ENCODE data around the gene FLOT1.
"Not testable (repeated sequence)": the region's sequence is repeated elsewhere in the genome, so short reads cannot be mapped to it uniquely, and the experiment has no call there.

FLOT1 gene

DNA sequence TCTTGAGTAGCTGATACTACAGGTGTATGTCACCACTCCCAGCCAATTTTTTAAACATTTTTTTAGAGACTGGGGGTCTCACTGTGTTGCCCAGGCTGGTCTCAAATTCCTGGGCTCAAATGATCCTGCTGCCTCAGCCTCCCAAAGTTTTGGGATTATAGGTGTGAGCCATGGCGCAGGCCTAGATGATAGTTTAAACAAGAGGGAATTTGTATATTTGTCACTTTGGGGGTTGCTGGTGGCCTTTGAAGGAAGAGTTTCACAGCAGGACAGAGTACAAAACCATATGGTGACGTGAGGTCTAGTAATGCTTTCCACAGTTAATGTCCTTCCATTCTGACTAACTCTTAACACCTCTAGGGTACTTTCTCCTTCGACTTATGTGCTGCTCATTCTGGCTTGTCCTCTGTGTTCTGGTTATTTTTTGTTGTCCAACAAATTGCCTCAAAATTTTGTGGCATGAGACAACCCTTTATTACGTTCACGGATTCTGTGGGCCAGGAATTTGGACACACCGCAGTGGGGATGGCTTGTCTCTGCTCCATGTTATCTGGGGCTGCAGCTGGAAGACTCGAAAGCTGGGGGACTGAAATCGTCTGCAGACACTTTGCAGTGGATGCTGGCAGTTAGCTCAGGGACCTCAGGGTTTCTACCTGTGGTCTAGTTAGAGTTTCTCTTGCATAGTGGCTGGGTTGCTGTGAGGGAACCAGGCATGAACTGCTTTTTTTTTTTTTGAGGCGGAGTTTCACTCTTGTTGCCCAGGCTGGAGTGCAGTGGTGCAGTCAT, 24.9 kb upstream of the FLOT1 start:
- in situ Hi-C loops (cut with MboI; ENCODE audit: low sequenced_read_pairs), result no loop called here

DNA sequence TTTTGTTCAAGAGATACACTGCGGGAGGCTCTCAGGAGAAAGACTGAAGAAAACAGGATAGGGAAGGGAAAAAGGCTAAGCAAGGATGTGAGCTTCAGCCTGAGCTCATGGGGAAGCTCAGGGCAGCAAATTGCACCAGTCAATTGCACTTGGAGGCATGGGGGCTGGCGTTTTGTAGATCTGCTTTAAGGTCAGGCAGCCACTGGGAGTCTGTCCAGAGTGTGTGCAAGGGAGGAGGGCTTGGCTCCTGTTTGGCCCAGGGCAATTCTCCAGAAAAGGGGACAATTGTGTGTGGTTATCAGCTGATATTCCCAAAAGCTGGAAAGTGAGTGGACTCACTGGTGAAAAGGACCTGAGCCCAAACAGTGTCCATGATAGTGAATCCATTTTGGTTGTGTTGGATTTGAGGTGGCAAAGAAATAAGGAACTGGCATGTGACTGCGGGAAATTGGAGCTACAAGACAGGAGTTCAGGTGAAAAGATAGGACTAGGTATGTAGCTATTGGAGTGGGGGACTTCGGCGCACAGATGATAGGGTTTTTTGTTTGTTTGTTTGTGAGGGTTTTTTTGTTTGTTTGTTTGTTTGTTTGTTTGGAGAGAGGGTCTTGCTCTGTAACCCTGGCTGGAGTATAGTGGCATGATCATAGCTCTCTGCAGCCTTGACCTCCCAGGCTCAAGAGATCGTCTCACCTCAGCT, 24.1 kb upstream of the FLOT1 start:
- in situ Hi-C loops (cut with MboI; ENCODE audit: low sequenced_read_pairs), result no loop called here

DNA sequence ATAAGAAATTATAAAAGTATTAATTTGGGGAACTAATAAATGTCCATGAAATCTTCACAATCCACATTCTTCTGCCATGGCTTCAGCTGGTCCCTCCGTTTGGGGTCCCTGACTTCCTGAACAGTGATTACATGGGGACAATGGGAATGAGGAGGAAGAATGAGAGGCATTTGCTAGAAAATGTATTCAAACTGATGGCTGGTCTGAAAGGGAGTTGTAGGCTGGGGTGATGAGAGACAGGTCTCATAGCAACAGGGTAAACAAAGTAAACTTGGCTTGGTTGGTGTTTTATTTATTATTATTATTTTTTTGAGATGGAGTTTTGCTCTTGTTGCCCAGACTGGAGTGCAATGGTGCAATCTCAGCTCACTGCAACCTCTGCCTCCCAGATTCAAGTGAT, 23.0 kb upstream of the FLOT1 start:
- in situ Hi-C loops (cut with MboI; ENCODE audit: low sequenced_read_pairs), result not testable (repeated sequence)

DNA sequence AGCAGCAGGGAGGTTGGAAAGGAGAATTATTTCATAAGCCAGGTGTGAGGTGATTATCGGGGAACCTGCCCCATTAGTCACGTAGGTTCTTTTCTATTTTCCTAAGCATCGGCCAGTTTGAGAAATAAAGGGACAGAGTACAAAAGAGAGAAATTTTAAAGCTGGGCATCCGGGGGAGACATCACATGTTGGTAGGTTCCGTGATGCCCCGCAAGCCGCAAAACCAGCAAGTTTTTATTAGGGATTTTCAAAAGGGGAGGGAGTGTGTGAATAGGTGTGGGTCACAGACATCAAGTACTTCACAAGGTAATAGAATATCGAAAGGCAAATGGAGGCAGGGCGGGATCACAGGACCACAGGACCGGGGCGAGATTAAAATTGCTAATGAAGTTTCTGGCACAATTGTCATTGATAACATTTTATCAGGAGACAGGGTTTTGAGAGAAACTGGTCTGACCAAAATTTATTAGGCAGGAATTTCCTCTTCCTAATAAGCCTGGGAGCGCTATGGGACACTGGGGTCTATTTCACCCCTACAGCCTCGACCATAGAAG, 22.1 kb upstream of the FLOT1 start:
- in situ Hi-C loops (cut with MboI; ENCODE audit: low sequenced_read_pairs), result not testable (repeated sequence)

DNA sequence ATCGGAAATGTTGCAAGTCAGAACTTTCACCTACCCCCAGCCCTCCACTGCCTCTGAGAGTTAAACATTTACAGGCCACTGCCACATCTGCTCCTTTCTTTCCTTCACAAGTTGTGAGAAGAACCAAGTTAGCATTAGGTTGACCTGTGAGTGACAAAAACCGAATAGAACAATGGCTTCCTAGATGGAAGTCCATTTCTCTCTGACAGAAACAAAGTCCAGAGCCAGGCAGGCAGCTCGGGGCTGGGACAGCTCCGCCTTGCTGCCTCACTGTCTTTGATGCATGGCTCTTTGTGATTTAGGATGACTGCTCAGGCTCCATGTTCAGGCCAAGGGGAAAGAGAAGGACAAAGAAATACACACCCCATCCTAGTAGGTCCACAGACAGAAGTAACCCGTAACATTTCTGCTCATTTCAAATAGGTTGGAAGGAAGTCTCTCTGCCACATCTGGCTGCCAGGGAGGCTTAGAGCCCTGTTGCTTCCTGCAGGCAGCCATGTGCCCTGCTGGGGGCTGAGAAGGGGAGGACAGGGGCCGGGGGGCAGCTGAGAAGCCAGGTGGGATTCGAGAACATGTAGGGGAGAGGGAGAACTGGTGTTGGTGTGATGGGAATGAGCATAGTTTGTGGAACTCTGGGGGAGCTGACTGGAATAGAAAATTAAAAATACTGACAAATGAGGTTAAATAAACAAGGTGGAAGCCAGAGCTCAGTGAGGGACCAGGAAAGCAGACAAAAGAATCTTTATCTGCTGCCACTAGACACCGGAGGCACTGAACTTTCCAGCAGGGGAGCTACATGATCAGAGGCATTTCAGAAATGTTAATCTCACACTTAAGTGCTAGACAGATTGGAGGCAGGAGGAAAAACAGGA, 21.4 kb upstream of the FLOT1 start:
- in situ Hi-C loops (cut with MboI; ENCODE audit: low sequenced_read_pairs), result no loop called here

DNA sequence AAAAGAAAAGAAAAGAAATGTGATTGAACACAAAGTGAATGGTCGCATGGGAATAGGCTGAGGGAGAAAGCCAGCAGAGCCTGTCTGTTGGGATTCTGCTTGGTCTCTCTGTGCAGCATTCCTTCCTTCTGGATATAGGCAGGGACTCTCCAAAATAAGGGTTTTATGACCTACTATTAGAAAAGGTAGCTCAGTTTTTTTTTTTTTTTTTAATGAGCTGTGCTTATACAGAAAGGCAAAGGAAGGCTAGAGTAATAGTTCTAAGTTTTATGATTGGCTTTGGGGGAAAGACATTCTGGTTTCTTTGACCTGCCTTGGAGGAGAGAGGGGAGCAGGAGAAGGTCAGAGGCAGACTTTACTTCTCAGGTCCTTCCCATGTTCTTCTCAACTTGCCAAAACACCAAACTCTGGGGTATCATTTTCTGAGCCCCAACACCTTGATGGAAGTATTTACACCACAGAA, 20.7 kb upstream of the FLOT1 start:
- in situ Hi-C loops (cut with MboI; ENCODE audit: low sequenced_read_pairs), result no loop called here

DNA sequence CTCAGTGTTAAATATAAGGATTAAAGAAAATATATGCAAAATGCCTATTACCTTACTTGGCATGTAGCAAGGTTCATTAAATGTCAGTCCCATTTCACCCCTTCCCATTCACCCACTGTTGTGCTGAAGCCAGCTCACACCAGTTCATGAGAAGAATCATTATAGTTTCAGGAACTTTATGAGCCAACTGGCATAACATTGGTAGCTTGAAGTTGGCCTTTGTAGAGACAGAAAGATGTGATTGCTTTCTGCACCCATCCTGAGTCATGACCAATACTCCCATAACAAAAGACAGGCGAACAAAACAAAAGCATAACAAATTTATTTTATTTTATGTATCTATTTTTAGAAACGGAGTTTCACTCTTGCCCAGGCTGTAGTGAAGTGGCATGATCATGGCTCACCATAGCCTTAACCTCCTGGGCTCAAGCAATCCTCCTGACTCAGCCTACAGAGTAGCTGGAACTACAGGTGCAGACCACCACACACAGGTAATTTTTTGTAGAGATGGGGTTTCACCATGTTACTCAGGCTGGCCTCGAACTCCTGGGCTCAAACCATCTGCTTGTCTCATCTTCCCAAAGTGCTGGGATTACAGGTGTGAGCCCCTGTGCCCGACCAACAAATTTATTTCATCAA, 19.4 kb upstream of the FLOT1 start:
- in situ Hi-C loops (cut with MboI; ENCODE audit: low sequenced_read_pairs), result no loop called here

DNA sequence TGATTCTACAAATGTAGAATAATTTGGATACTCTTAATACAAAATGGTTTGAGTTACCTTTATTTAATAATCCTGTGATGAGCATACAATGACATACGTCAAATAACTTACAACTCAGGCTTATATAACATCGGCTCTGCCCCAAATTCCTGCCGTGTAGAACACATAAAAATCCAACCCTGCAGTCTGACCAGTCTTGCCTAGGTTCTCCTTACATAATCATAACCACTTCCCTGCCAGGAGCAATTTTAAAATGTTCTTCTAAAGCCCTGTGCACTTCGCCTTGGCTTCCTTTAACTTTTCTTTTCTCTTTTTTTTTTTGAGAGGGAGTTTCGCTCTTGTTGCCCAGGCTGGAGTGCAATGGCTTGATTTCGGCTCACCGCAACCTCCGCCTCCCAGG, 18.1 kb upstream of the FLOT1 start:
- in situ Hi-C loops (cut with MboI; ENCODE audit: low sequenced_read_pairs), result no loop called here

DNA sequence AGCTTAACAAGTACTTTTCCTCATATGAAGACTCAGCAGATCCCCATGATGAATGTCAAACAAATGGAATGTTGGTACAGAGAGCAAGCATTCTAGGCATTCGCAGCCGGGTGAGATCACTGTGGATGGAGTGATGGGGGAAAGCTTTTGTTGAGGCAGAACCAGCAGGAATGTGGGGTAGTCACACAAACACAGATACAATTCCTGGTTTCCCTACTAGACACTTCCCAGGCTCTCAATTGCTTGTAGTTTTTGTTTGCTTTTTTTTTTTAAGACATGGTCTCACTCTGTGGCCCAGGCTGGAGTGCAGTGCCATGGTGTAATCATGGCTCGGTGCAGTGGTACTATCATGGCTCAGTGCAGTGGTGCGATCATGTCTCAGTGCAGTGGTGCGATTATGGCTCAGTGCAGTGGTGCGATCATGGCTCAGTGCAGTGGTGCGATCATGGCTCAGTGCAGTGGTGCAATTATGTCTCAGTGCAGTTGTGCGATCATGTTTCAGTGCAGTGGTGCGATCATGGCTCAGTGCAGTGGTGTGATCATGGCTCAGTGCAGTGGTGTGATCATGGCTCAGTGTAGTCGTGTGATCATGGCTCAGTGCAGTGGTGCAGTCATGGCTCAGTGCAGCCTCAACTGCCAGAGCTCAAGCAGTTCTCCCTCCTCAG, 17.2 kb upstream of the FLOT1 start:
- in situ Hi-C loops (cut with MboI; ENCODE audit: low sequenced_read_pairs), result no loop called here

DNA sequence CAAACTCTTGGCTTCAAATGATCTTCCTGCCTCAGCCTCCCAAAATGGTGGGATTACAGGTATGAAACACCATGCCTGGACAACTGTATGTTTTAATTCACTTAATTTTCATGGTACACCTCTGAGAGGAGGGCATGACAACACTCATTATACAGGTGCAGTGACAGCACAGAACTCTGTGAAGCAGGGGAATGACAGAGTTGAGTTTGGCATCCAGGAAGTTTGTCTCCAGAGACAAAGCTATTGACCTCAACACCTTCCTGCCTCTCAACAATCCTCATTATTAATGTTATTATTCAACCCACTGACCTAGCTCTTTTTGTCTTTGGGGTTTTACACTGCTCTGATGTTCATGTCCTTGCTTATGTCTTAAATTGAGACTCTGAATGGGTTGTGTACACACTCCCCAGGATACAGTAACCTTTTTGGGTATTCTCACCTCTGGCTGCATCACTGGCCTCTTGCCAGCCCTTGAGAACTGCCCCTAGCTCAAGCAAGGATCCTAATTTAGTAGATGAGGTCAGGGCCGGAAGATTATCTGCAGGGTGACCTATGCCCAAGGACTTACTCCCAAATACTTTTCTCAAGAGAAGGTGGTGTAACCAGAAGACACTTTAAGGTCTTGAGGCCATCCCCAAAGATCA, 14.9 kb upstream of the FLOT1 start:
- in situ Hi-C loops (cut with MboI; ENCODE audit: low sequenced_read_pairs), result no loop called here

DNA sequence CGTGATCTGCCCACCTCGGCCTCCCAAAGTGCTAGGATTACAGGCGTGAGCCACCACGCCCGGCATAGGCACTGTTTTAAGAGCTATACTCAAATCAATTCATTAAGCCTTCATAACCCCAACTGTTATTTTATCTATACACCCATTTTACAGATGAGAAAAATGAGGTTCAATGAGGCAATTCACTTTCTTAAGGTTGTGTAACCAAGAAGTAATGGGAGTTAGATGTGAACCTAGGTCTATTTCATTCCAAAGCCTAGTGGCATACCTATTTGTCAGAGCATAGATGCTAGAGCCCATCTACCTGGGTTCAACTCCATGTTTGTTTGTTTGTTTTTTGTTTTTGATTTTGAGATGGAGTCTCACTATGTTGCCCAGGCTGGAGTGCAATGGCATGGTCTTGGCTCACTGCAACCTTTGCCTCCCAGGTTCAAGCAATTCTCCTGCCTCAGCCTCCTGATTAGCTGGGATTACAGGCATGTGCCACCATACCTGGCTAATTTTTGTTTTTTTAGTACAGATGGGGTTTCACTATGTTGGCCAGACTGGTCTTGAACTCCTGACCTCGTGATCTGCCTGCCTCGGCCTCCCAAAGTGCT, 14.0 kb upstream of the FLOT1 start:
- in situ Hi-C loops (cut with MboI; ENCODE audit: low sequenced_read_pairs), result not testable (repeated sequence)

DNA sequence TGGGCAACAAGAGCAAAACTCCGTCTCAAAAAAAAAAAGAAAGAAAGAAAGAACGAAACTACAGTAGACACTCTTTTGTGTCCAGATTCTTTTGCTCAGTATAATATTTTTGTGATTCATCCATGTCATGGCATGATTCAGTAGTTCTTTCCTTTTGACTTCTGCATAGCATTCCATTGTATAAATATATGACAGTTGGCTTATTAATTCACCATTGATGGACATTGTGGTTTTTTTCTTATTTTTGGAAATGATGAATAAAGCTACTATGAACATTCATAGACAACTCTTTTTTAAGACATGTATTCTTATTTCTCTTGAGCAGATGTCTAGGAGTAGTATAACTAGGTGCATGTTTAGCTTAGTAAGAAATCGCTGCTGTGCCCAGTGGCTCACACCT, 12.1 kb upstream of the FLOT1 start:
- in situ Hi-C loops (cut with MboI; ENCODE audit: low sequenced_read_pairs), result no loop called here

DNA sequence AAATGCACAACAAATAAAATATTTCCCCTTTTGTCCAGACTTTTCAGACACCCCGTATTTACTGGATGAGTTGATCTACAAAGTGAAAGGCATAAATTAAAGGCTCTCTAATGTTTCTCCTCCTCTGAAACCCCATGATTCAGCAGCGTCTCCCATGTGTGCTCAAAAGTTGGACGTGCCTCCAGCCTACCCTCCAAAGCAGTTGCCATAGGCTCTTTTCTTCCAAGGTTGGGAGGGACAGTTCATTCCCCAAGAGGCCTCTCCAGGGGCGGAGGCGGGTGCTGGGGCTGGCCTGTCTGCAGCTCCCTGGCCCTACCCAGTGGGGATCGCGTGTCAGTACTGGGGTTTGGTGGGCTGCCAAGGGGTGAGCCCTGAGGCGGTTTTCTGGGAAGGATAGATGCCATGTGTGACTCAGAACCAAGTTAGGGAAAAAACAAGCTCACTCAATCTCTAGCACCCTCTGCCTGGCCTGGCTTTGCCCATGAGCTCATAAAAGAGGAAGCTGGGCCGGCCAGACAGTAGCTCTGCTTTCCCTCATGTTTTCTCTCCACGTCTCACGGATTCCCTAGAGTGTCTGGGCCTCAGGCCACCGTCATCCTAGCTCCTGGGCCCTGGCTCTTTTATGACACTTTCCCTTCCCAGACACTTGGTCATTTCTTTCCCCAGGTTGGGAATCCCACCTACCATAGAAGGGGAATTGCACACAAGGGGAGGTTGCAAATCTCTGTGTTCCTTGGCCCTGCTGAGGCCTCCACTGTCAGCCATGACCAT, 9.9 kb upstream of the FLOT1 start:
- in situ Hi-C loops (cut with MboI; ENCODE audit: low sequenced_read_pairs), result no loop called here

DNA sequence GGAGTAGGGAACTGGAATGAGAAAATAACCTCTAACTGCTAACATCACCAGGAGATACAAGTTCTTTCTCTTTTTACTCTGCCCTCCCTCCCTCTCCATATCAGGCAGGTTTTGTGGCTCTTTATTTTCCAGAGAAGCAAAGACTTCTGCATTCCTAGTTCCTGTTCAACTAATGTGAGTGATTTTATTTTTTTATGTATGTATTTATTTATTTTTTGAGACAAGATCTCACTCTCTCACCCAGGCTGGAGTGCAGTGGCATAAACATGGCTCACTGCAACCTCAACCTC, 7.8 kb upstream of the FLOT1 start:
- in situ Hi-C loops (cut with MboI; ENCODE audit: low sequenced_read_pairs), result no loop called here

DNA sequence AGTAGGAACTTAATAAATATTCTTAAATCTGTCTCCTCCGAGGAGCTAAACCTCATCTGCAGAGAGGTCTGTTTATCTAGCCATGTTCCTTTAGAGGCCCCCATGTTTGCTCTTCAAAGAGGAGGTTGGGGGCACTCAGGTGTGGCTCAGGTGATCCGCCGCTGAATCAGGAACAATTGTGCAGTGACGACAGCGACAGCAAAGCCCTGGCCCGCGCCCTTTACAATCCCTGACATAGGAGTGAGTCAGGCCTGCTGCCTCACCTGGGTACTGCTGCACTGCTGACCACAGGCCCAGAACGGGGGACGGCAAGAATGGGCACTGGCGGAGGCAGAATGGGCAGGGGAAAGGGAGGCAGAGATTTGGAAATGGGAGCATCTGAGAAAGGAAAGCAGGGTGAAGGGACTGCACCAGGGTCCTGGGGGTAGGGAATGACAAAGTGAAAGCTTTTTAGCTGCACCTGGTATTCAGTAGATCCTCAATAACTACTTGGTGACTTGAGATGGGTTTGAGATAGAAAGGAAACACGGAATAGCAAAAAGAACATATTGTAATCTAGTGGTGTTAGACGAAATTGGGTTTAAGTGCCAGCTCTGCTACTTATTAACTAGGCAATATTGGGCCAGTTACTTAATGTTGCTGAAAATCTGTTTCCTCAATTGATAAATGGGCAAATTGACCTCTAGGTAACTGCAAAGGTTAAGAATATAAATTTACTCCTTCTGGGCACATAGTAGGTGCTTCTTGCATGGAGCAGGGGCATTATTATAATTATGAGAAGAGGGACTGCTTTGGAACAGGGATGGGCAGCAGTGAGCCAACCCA, 7.3 kb upstream of the FLOT1 start:
- in situ Hi-C loops (cut with MboI; ENCODE audit: low sequenced_read_pairs), result no loop called here

DNA sequence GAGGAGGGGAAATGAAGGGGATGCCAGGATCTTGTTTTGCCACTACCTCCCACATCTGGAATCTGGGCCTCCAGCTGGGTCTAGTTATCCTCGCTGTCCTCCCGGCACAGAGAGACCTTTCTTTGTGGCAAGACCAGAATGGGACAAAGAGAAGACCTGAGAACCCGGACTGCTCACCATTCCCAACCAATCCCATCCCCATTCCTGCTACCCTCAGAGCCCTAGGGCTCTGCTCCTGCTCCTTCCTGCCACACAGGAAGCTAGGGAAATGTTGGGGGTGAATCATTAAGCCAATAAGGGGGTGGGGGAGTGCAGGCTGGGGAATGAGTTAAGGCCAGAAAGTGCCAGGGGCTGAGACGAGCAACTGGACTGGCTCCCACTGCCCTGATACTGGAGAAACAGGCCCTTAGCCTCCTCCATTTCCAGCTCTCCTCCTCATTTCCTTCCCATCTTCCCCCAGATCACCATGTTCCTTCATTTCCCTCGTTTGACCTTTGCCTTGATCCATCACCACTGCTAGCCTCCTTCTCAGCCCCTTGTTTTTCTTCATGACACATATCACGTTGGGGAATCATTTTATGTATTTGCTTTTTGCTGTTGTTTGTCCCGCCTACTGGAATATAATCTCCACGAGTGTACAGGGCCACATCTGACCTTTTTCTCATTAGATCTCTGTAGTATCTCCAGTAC, 6.5 kb upstream of the FLOT1 start:
- in situ Hi-C loops (cut with MboI; ENCODE audit: low sequenced_read_pairs), result no loop called here

All from hTERT RPE-1 (cell line).